ENCODE data around the gene SEC11C.

Gene SEC11C

GRCh38 chr18:59144483-59144882, 4.8 kb downstream of the SEC11C start:
- DNase-seq (ENCODE audit: low spot score) = no peak

GRCh38 chr18:59145055-59145454, 5.4 kb downstream of the SEC11C start:
- DNase-seq (ENCODE audit: low spot score) = no peak

- DNase-seq (ENCODE audit: low spot score) = no peak
These were observed 8.5 kb downstream of the SEC11C start for GRCh38 chr18:59148192-59148591.

DNA sequence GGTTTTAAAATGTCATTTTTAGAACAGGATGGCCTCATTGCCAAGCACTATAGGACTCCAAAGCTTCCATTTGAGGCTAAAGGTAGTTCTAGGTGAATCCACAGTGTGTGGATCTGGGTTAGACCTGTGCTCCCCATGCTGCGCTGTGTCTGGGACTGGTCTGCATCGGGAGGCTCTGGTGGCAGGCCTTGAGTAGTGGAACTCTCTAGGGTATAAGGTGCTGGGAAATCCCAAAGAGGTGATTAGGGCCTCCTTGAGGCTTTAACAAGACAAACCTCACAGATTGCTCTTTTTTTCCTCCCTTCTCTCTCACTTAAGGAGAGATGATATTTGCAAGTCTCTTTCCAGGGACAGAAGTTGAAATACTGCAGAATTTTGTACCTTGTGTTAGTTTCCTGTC, 9.3 kb downstream of the SEC11C start:
- no peak for DNase-seq (ENCODE audit: low spot score)

GRCh38 chr18:59149416-59149815, 9.7 kb downstream of the SEC11C start:
- no peak for DNase-seq (ENCODE audit: low spot score)

- DNase-seq (ENCODE audit: low spot score) = no peak
These were observed 10.6 kb downstream of the SEC11C start for GRCh38 chr18:59150236-59150635.

DNA sequence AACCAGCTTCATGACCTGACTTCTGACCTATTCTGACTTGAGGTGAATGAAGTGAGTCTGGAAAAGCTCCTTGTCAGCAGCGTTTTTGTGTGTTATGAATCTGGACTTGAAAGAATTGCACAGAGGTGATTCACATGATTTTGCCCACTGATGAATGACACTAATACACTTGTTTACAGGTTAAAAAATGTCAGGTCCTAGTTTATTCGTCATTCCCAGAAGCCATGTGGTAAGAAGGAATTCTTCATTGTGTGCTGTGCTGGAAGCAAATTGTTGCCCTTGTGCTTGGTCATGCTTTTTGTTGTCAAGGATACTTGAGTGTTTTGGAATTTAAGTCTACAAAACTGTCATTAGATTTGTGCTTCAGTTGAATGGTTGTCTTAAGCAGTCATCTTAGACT, 15.5 kb downstream of the SEC11C start:
- DNase-seq (ENCODE audit: low spot score) = peak; percentile 68

DNA sequence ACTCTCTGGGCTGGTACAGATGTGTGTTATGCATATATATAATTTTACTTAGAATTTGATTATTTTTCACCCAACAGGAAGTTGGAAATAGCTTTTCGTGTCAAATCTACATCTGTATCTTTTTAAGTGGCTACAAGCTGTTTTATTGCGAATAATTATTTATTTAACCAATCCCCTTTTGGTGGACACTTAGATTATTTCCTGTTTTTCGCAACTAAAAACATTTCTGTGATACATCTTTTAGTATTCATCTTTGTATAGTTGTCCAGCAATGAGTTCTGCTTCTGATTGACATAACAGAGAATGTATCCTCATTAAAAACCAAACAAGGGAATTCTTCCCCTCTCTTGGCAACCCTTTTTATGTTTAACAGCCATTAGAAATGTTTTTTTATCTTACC, 16.6 kb downstream of the SEC11C start:
- DNase-seq (ENCODE audit: low spot score) = no peak

DNA sequence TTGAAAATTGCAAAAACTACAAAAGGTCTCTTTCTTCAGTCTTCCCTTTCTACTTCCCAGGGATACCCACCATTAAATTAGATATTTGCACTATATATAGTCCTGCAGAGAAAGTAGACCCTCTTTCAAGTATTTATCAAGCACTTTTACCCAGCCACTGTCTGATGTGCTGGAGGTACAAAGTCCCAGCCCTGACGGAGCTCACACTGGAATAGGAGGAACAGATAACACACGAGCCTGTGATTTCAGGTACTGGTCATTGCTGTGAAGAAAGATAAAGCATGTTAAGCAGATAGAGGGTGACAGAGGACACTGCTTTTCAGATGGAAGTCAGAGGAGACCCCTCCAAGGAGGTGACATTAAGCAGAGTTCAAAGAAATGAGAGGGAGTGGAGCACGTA, 19.6 kb downstream of the SEC11C start:
- no peak for DNase-seq (ENCODE audit: low spot score)

DNA sequence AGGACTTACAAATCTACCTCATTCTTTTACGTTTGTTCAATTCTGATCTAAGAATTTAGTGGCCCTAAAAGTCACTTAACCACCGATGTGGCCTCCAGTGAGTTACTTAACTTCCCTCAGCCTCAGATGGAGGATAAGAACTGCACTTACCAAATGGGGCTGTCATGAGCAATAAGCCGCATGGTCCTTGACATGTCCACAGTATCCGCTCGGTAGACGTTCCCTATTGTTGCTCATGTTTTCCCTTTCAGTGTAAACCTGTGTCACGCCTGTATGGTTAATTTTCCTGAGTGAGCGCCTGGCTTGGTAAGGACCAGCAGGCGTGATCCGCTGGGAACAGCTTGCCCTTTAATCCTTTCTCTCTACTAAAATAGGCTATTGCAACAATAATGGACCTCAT, 20.3 kb downstream of the SEC11C start:
- DNase-seq (ENCODE audit: low spot score) = no peak

DNA sequence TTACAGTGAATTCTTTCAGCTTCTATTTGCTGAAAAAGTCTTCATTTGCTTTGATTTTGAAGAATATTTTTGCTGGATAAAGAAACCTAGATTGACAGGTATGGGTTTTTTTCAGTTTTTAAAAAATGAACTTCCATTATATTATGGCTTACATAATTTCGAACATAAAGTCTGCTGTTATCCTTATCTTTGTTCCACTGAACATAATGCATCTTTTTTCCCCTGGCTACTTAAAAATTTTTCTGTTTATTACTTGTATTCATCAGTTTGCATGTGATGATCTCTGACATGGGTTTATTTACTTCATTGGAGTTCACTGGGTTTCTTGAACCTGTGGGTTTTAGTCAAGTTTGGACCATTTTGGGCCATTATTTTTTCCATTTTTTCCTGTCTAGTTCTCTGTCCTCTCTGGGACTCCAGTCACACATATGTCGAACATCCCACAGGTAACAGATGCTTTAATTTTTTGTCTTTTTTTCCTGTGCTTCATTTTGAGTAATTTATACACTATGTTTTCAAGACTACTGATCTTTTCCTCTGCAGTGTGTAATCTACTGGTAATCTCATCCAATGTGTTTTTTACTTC, 33.1 kb downstream of the SEC11C start:
- DNase-seq (ENCODE audit: low spot score) = no peak

- no peak for DNase-seq (ENCODE audit: low spot score)
These were observed 37.8 kb downstream of the SEC11C start for GRCh38 chr18:59177485-59177884.

- peak; percentile 74 for DNase-seq (ENCODE audit: low spot score)
These were observed 40.6 kb downstream of the SEC11C start for GRCh38 chr18:59180150-59180845.

DNA sequence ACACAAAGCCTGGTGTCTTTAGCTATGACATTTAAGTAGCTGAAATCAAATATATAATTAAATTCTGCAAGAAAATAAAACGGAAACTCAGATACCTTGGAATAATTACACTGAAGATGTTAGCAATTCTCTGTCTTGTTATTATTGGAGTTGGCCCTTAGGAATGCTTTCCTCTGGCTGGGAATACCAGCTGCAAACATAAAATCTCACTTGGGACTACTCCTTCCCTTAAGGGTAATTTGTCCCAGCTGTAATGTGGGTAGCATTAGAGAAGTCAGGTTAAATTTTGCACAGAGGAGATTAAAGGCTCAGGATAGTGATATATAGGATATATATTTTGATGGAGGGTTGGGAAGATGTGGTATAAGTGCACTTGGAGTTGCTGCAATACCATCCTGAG, 43.0 kb downstream of the SEC11C start:
- DNase-seq (ENCODE audit: low spot score) = no peak

- DNase-seq (ENCODE audit: low spot score) = no peak
These were observed 49.3 kb downstream of the SEC11C start for GRCh38 chr18:59189008-59189407.

GRCh38 chr18:59189746-59190145, 50.1 kb downstream of the SEC11C start:
- no peak for DNase-seq (ENCODE audit: low spot score)

GRCh38 chr18:59196161-59196725, 56.6 kb downstream of the SEC11C start:
- no peak for DNase-seq (ENCODE audit: low spot score)

- no peak for DNase-seq (ENCODE audit: low spot score)
These were observed 58.0 kb downstream of the SEC11C start for GRCh38 chr18:59197636-59198035.

GRCh38 chr18:59198215-59198614, 58.5 kb downstream of the SEC11C start:
- DNase-seq (ENCODE audit: low spot score) = no peak

DNA sequence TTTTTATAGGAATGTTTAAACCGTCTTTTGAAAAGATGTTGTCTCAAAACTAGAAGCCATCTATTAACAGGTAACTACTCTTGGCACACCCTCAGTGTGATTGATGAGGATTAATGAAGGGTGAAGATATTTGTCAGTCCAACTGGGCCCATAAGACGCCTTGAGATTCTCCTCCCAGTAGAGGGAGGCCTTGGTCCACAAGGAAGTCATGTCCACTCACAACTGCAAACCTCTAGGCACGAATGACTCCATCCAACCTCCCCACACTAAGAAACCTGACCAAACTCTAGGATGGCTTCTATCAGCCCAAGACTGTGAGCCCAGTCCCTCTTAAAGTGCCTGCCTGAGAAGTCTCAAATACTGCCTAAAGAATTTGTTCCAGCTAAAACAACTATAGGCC, 61.1 kb downstream of the SEC11C start:
- DNase-seq (ENCODE audit: low spot score) = peak; percentile 45

DNA sequence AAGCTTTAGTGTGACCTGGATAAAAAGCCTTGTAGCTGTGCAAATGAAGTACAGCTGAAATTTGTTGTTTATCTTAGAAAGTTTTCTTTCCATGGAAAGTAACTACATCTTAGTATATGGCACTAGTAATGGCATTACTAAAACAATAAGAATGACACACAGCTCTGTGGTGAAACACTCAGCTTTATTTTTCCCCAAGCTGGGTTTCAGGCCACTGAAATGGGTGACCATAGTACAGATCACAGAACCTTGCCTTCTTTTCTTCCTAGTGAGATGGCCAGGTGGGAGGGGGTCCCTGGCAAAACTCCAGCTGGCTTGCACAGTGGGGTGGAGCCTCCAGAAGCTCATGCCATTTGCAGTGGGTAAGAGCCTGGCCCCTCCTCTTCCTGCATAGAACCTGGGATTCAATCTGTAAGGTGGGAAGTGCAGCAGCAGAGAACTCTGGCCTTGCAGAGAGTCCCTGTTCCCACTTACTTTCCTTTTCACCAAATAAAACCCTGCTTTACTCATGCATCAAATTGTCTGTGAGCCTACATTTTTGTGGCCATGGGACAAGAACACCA, 62.7 kb downstream of the SEC11C start:
- DNase-seq (ENCODE audit: low spot score) = no peak

DNA sequence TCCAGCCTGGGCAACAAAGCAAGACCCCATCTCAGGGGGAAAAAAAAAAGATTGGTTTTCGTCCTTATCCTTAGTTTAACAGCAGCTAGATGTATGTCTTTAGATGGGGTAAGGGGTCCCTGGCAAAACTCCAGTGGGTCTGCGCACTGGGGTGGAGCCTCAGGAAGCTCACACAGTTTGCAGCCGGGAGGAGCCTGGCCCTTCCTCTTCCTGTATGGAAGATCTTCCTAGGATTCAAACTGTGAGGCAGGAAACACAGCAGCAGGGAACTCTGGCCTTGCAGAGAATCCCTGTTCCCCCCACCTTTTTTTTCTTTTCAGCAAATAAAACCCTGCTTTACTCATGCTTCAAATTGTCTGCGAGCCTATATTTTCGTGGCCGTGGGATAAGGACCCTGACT, 67.8 kb downstream of the SEC11C start:
- DNase-seq (ENCODE audit: low spot score) = no peak

Data from AG20443 (cell line).